GM18508 (cell line): Measurements from ENCODE around the gene AHCYL1.
"Not testable (repeated sequence)": the region's sequence is repeated elsewhere in the genome, so short reads cannot be mapped to it uniquely, and the experiment has no call there.

Source experiments
- ATAC-seq: cut with Tn5 transposase; IDR thresholded peaks from one replicate; pipeline ENCODE4 v1.9.1; 2021; ENCODE audit warnings: moderate number of reproducible peaks; ENCODE audit not compliant: insufficient read depth, unreplicated experiment

AHCYL1 gene

DNA sequence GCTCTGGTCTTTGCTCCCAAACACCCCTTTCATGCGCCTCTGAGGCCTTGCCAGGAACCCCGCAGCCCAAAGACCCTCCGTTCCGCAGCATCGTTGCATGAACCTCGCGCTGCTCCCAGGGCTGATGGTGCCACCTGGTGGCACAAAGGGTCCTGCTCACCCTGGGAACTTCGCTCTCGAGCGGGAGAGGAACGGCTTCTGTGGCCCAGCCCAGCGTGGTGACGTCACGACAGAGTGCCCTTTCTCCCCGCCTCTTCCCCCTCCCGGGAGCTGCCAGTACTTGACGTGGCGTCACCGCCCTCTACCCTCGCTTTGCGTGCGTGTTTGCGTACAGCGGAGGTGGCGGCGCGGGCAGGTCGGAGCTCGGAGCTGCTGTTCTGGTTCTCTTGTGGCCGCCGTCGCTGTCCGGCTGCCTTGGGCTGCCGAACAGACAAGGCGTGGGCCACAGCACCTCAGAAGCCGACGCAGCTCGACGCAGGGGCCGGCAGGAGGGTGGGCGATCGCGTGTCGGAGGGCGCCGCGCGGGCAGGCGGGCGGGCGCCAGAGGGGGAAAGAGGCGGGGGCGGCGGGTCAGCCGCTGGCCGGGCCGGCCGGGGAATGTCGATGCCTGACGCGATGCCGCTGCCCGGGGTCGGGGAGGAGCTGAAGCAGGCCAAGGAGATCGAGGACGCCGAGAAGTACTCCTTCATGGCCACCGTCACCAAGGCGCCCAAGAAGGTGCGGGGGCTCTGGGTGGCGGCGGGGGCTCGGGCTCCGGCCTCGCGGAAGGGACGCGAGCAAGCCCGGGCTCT is at the start of gene AHCYL1:
Gene AHCYL1, plus strand, starts transcription at position 310 of the 791 bp plus-strand sequence. Its CDS starts 288 bp downstream, at position 598.
- ATAC-seq, result peak; percentile 90

DNA sequence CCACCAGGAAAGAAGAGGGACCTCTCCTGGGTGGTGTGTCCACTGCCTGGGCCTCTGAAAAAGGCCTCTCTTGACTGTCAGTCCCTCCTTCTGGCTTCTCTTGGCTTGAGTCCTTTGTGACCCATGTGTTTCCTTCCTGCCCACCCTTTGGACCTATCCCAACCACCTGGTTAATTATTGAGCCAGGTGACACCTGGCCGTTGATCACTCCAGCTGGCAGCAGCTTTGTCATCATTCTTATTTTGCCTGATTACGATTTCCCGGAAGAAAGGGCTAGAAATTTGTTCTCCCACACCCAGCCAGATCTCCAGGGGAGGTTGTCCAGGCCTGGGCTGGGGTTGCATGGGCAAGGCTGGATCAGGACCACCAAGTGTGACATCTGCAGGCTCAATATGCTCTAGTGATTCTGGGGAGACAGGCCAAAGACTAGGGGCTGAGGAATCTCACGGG is 49.1 kb upstream of the AHCYL1 start:
- no peak for ATAC-seq

- no peak for ATAC-seq
These were observed 46.8 kb upstream of the AHCYL1 start for GRCh38 chr1:109937738-109938137.

DNA sequence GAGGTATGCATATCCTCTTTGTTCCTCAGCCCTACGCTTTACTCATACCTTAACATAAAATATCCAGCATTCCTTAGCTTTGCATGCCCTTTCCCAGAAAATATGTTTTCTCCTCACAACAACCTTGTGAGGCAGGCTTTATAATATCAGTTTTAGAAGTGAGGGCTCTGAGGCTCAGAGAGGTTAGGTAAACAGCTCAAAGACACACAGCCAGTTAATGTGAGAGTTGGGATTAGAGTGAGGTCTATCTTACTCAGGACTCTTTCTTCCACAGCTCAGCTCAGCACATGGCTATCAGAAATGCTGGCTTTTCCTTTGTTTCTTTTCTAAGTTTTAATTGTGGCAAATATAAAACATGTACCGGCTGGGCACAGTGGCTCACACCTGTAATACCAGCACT is 46.0 kb upstream of the AHCYL1 start:
- no peak for ATAC-seq

DNA sequence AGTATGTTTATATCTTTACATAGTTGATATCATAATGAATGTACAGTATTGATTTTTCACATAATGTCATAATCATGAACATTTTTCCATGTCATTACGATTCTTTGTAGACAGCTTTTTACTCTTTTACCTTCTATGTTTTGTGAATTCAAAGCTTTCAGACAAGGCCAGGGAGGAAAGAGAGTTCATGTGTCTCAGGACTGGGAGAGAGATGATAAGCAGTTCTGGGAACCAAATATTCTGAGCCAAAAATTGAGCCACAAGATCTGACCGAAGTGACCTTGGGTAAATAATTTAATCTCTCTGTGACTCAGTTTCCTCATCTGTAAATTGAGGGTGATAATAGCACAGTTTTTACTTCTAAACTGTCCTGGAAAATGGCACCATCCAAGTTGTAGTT is 42.1 kb upstream of the AHCYL1 start:
- ATAC-seq, result no peak

- ATAC-seq, result no peak
These were observed 40.0 kb upstream of the AHCYL1 start for GRCh38 chr1:109944541-109944940.

DNA sequence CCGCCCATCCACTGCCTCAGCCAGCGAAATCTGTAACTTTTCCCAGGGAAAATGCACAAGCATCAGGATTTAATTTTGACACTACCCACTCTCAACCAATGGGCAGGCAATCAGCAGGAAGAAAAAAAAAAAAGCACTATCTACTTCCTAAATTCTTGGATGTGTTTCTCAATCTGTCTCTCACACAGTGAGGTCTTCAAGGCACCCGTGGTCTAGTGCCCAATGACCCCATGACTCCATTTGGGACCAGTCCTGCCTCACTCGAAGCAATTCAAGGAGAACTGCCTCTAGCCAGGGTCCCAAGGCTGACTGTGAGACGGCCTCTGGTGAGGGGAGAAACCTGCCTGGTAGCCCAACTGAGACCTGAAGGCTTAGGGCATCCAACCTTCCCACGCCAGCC is 38.1 kb upstream of the AHCYL1 start:
- no peak for ATAC-seq

- no peak for ATAC-seq
These were observed 36.8 kb upstream of the AHCYL1 start for GRCh38 chr1:109947582-109948284.

DNA sequence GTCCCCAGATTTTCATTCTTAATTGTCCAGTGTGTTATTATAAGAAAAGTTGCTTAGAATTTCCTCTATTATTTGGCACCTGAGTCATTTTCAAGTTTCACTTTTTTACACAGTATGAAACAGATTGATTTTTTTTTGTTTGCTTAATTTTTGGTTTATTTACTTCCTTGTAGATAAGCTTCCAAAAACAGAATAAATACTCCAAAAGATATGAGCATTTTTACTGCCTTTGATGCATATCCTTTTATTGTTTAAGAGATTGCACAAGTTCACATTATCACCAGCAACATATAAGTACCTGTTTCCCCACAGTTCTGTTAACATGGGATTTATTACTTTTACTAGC is 36.3 kb upstream of the AHCYL1 start:
- no peak for ATAC-seq

DNA sequence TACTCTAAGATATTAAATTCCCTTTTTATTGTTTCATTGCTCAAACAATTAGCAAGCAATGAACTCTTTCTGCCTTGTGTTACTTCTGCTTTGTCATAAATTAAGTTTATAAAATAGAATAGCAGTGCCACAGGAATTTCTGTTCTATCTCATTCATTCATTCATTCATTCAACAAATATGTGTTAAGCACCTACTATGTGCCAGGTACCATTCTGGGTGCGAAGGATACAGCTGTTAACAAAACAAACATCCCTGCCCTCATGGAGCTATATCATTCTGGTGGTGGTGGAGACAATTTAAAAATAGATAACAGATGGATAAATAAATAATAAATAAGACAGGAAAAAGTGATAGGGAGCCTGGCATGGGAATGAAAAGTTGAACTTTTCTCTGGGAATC is 34.5 kb upstream of the AHCYL1 start:
- ATAC-seq, result no peak

DNA sequence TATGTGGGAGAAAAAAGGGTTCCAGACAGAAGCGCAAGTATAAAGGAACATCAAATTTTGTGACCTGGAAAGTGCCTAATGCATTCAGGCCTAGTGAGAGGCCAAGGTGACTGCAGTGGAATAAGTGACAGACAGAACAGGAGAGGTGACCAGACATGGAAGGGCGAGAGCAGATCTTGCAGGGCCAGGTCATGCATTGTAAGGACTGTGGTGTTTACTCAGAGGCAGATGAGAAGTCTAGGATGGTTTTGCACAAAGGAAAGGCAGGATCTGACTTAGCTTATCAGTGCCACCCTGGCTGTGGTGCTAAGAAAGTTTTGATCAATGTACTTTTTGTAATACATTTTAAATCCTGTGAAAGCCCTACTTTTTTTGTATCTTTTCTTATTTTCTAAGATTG is 34.1 kb upstream of the AHCYL1 start:
- ATAC-seq, result no peak

GRCh38 chr1:109951501-109951900 is 33.1 kb upstream of the AHCYL1 start:
- not testable (repeated sequence) for ATAC-seq

DNA sequence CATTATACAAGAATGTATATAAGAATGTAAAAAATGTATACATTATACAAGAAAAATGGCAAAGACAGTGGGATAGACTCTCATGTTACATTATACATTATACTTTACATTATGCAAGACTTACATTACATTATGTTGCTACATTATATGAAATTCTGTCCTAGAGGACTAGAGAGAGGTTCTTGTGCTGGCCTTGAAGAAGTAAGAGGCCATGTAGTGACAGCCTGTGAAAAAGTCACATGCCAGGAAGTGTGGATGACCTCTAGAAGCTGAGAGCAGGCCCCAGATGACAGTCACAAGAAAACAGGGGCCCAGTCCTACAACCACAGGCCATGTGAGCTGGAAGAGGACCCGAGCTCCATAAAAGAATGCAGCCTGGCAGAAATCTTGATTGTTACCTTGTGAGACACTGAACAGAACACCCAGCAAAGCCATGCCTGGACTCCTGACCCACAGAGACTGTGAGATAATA is 30.5 kb upstream of the AHCYL1 start:
- ATAC-seq, result no peak

GRCh38 chr1:109959632-109959973 is 25.0 kb upstream of the AHCYL1 start:
- no peak for ATAC-seq

GRCh38 chr1:109959974-109960744 is 24.4 kb upstream of the AHCYL1 start:
- no peak for ATAC-seq

DNA sequence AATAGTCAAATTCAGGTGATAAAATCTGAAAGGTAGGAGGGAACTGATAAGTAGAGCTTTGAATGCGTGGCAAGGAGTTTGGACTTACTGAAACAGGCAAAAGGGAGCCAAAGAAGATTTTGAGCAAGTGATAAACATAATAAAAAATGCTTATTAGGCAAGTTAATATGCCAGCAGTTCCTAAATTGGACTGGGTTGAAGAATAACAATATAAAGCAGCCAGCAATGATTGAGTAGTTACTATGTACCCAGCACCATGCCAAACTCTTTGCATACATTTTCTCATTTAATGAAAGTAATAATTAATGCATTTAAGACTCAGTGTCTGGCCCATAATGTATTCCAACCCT is 23.8 kb upstream of the AHCYL1 start:
- no peak for ATAC-seq

GRCh38 chr1:109963864-109964263 is 20.7 kb upstream of the AHCYL1 start:
- ATAC-seq, result no peak

GRCh38 chr1:109969146-109969829 is 15.3 kb upstream of the AHCYL1 start:
- ATAC-seq, result no peak

DNA sequence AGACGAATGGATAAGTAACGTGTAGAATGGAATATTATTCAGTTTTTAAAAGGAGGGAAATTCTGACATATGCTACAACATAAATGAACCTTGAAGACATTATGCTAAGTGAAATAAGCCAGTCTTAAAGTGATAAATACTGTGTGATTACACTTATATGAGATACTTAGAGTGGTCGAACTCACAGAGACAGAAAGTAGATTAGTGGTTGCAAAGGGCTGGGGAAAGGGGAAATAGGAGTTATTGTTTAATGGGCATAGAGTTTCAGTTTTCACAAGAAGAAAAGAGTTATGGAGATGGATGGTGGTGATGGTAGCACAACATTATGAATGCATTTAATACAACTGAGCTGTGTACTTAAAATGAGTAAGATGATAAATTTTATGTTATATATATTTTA is 14.7 kb upstream of the AHCYL1 start:
- no peak for ATAC-seq

GRCh38 chr1:109971559-109971958 is 13.0 kb upstream of the AHCYL1 start:
- no peak for ATAC-seq

DNA sequence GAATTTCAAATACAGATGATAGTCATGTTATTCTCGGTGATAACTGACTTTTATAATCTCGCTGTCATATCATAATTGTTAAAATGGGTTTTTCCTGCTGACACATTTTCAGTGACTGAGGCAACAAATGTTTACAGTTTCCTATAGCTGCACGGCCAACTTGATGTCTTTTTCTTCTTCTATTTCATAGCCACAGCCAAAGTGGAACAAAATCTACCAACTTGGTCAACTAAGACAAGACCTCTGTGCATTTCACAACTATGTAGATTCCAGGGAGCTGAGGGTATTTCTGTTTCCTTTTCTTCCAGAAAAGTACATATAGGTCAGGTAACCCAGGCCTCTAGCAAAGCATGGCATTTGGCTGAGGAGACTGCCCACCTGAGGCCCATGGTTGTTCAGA is 10.4 kb upstream of the AHCYL1 start:
- ATAC-seq, result no peak
